ENCODE measurements around the gene TBK1. TPM values are rescaled to one million over a fixed set of nuclear protein-coding genes. Genes with fewer than 3 reads are reported as not detected.
"Not testable (repeated sequence)": the region's sequence is repeated elsewhere in the genome, so short reads cannot be mapped to it uniquely, and the experiment has no call there.

The TBK1 gene
- total and polyA plus RNA-seq, 9 donors: 13.3 to 18.3 (median 14.1) TPM

GRCh38 chr12:64534672-64535199 lies 82.8 kb downstream of the TBK1 start:
- Histone ChIP-seq H3K9me3 (replicated peaks; ENCODE audit: control insufficient read depth, low read depth, low read length) (no peaks in the 10 kb centered on the region), H3K36me3 (ENCODE audit: control insufficient read depth, insufficient read depth, low read length) (no peaks in the 10 kb centered on the region), H3K4me1 (ENCODE audit: control insufficient read depth, insufficient read depth, low read length) (peaks cover 14% of the 10 kb centered on the region), H3K4me3 (ENCODE audit: low read length) (no peak overlapping the region), H3K27me3 (ENCODE audit: control insufficient read depth, insufficient read depth, low read length) (no peaks in the 10 kb centered on the region), H3K27ac (ENCODE audit: low read length) (no peak overlapping the region)
- DNase-seq: no peak
- no CpG with 5 or more reads among the region's 6 CpGs for WGBS (ENCODE audit: insufficient coverage)

- H3K4me1 ChIP-seq (ENCODE audit: control insufficient read depth, insufficient read depth, low read length): peaks cover 3% of the 10 kb centered on the region
- whole genome bisulfite sequencing (ENCODE audit: insufficient coverage): no CpG with 5 or more reads among the region's 4 CpGs
- no peaks in the 10 kb centered on the region for H3K9me3 ChIP-seq (replicated peaks; ENCODE audit: control insufficient read depth, low read depth, low read length)
- no peaks in the 10 kb centered on the region for H3K36me3 ChIP-seq (ENCODE audit: control insufficient read depth, insufficient read depth, low read length)
- no peak for DNase-seq
- no peak overlapping the region for H3K27ac ChIP-seq (ENCODE audit: low read length)
- H3K4me3 ChIP-seq (ENCODE audit: low read length): no peak overlapping the region
- peaks cover 2% of the 10 kb centered on the region for H3K27me3 ChIP-seq (ENCODE audit: control insufficient read depth, insufficient read depth, low read length)
Observed at GRCh38 chr12:64538121-64538520, 86.2 kb downstream of the TBK1 start.

GRCh38 chr12:64542409-64543047 lies 90.6 kb downstream of the TBK1 start:
- H3K4me3 ChIP-seq (ENCODE audit: low read length); H3K9me3 ChIP-seq (replicated peaks; ENCODE audit: control insufficient read depth, low read depth, low read length); H3K27me3 ChIP-seq (ENCODE audit: control insufficient read depth, insufficient read depth, low read length); DNase-seq; H3K27ac ChIP-seq (ENCODE audit: low read length); H3K36me3 ChIP-seq (ENCODE audit: control insufficient read depth, insufficient read depth, low read length); H3K4me1 ChIP-seq (ENCODE audit: control insufficient read depth, insufficient read depth, low read length): not testable (repeated sequence)
- WGBS (ENCODE audit: insufficient coverage): 93% methylated on average over 8 of the region's 24 CpGs

- Histone ChIP-seq H3K27me3 (ENCODE audit: control insufficient read depth, insufficient read depth, low read length) (peaks cover 2% of the 10 kb centered on the region), H3K4me3 (ENCODE audit: low read length) (no peak overlapping the region), H3K27ac (ENCODE audit: low read length) (peak overlapping the region; percentile 20), H3K4me1 (ENCODE audit: control insufficient read depth, insufficient read depth, low read length) (peaks cover 2% of the 10 kb centered on the region), H3K9me3 (replicated peaks; ENCODE audit: control insufficient read depth, low read depth, low read length) (no peaks in the 10 kb centered on the region), H3K36me3 (ENCODE audit: control insufficient read depth, insufficient read depth, low read length) (no peaks in the 10 kb centered on the region)
- WGBS (ENCODE audit: insufficient coverage): 67% methylated on average over 3 of the region's 8 CpGs
- DNase-seq: peak; percentile 24
Observed at GRCh38 chr12:64544371-64545080, 92.6 kb downstream of the TBK1 start.

- no peak overlapping the region for H3K4me3 ChIP-seq (ENCODE audit: low read length)
- 6% methylated on average over 2 of the region's 3 CpGs for WGBS (ENCODE audit: insufficient coverage)
- peak overlapping the region; percentile 20 for H3K27ac ChIP-seq (ENCODE audit: low read length)
- H3K9me3 ChIP-seq (replicated peaks; ENCODE audit: control insufficient read depth, low read depth, low read length): no peaks in the 10 kb centered on the region
- DNase-seq: no peak
- H3K27me3 ChIP-seq (ENCODE audit: control insufficient read depth, insufficient read depth, low read length): peaks cover 2% of the 10 kb centered on the region
- peaks cover 2% of the 10 kb centered on the region for H3K4me1 ChIP-seq (ENCODE audit: control insufficient read depth, insufficient read depth, low read length)
- no peaks in the 10 kb centered on the region for H3K36me3 ChIP-seq (ENCODE audit: control insufficient read depth, insufficient read depth, low read length)
Observed at GRCh38 chr12:64545081-64545382, 93.1 kb downstream of the TBK1 start.

- DNase-seq: no peak
- Histone ChIP-seq H3K4me3 (ENCODE audit: low read length) (no peak overlapping the region), H3K27ac (ENCODE audit: low read length) (no peak overlapping the region), H3K9me3 (replicated peaks; ENCODE audit: control insufficient read depth, low read depth, low read length) (no peaks in the 10 kb centered on the region), H3K4me1 (ENCODE audit: control insufficient read depth, insufficient read depth, low read length) (peaks cover 11% of the 10 kb centered on the region), H3K36me3 (ENCODE audit: control insufficient read depth, insufficient read depth, low read length) (no peaks in the 10 kb centered on the region), H3K27me3 (ENCODE audit: control insufficient read depth, insufficient read depth, low read length) (no peaks in the 10 kb centered on the region)
- WGBS (ENCODE audit: insufficient coverage): 86% methylated on average over 1 of the region's 1 CpG
Observed at GRCh38 chr12:64549108-64549507, 97.2 kb downstream of the TBK1 start.

GRCh38 chr12:64550755-64551154 lies 98.8 kb downstream of the TBK1 start:
- DNase-seq: no peak
- no peaks in the 10 kb centered on the region for H3K9me3 ChIP-seq (replicated peaks; ENCODE audit: control insufficient read depth, low read depth, low read length)
- no peaks in the 10 kb centered on the region for H3K36me3 ChIP-seq (ENCODE audit: control insufficient read depth, insufficient read depth, low read length)
- peaks cover 9% of the 10 kb centered on the region for H3K4me1 ChIP-seq (ENCODE audit: control insufficient read depth, insufficient read depth, low read length)
- H3K27me3 ChIP-seq (ENCODE audit: control insufficient read depth, insufficient read depth, low read length): no peaks in the 10 kb centered on the region
- H3K4me3 ChIP-seq (ENCODE audit: low read length): no peak overlapping the region
- H3K27ac ChIP-seq (ENCODE audit: low read length): no peak overlapping the region
- WGBS (ENCODE audit: insufficient coverage): no CpG with 5 or more reads among the region's 3 CpGs

- DNase-seq: peak; percentile 79
- Histone ChIP-seq H3K27ac (ENCODE audit: low read length) (no peak overlapping the region), H3K9me3 (replicated peaks; ENCODE audit: control insufficient read depth, low read depth, low read length) (no peaks in the 10 kb centered on the region), H3K4me1 (ENCODE audit: control insufficient read depth, insufficient read depth, low read length) (peaks cover 9% of the 10 kb centered on the region), H3K36me3 (ENCODE audit: control insufficient read depth, insufficient read depth, low read length) (no peaks in the 10 kb centered on the region), H3K27me3 (ENCODE audit: control insufficient read depth, insufficient read depth, low read length) (no peaks in the 10 kb centered on the region), H3K4me3 (ENCODE audit: low read length) (no peak overlapping the region)
- WGBS (ENCODE audit: insufficient coverage): no CpG with 5 or more reads among the region's 7 CpGs
Observed at GRCh38 chr12:64551676-64552075, 99.8 kb downstream of the TBK1 start.

Other genes starting within 250 kb of the TBK1 start
- 3.2 TPM for gene KICS2, start 229.8 kb upstream of the TBK1 start, total RNA-seq
- 1 to 10 TPM; 2.1 to 3.9 (median 2.9) TPM for gene KICS2, start 229.8 kb upstream of the TBK1 start, polyA plus RNA-seq (ENCODE audit: insufficient read depth in 1 of 8, insufficient read length in 8 of 8, low replicate concordance in 1 of 8)
- 0.80 TPM for gene C12orf56, start 61.4 kb upstream of the TBK1 start, total RNA-seq
- 1 to 10 TPM in 5 of 8 donors, under 1 TPM in 3; 0.65 to 2.7 (median 1.3) TPM for gene C12orf56, start 61.4 kb upstream of the TBK1 start, polyA plus RNA-seq (ENCODE audit: insufficient read depth in 1 of 8, insufficient read length in 8 of 8, low replicate concordance in 1 of 8)
- 37.2 TPM for gene XPOT, start 47.7 kb upstream of the TBK1 start, total RNA-seq
- 10 to 100 TPM; 24.1 to 48.6 (median 38.3) TPM for gene XPOT, start 47.7 kb upstream of the TBK1 start, polyA plus RNA-seq (ENCODE audit: insufficient read depth in 1 of 8, insufficient read length in 8 of 8, low replicate concordance in 1 of 8)
- gene RASSF3, start 158.4 kb downstream of the TBK1 start, total RNA-seq: 32.5 TPM
- 10 to 100 TPM; 53.3 to 69.1 (median 61.3) TPM for gene RASSF3, start 158.4 kb downstream of the TBK1 start, polyA plus RNA-seq (ENCODE audit: insufficient read depth in 1 of 8, insufficient read length in 8 of 8, low replicate concordance in 1 of 8)

Data from muscle of leg (tissue), 11 donors.